AG04450 (cell line): ENCODE data around the gene BAX. TPM values are rescaled to one million over a fixed set of nuclear protein-coding genes. Genes with fewer than 3 reads are reported as not detected.
"Not testable (repeated sequence)": the region's sequence is repeated elsewhere in the genome, so short reads cannot be mapped to it uniquely, and the experiment has no call there.

Source experiments
- CTCF ChIA-PET: fragments of 300-600, 350-600 bp; formaldehyde crosslinking; extraction: SDS; loops from one replicate; lab custom pipeline; 2022; ENCODE audit warnings: antibody characterized with exemption, inconsistent platforms; lab: Charles Lee
- POLR2A ChIA-PET: fragments of 350-600 bp; formaldehyde crosslinking; extraction: SDS; loops from one replicate; lab custom pipeline; 2021; ENCODE audit warnings: antibody characterized with exemption, inconsistent platforms; lab: Yijun Ruan, JAX
- DNase-seq: peaks from one replicate; pipeline ENCODE4 v3.0.0-alpha.2; 2011; ENCODE audit warnings: low read depth, low spot score
- H3K27ac ChIP-seq: one replicate; pipeline ENCODE4 v1.5.1; 2012; ENCODE audit warnings: low read depth, low read length, control low read depth
- H3K27me3 ChIP-seq: one replicate; pipeline ENCODE4 v1.6.0; 2012; ENCODE audit warnings: low read length; ENCODE audit not compliant: control insufficient read depth, insufficient read depth
- H3K4me3 ChIP-seq: 2 replicates; pipeline ENCODE4 v1.5.1; 2011; ENCODE audit warnings: mild to moderate bottlenecking, low read depth, low read length, control low read depth
- H3K9me3 ChIP-seq: 2 replicates; pipeline ENCODE4 v1.5.1; 2012; ENCODE audit warnings: low read length; ENCODE audit not compliant: control insufficient read depth, insufficient read depth
- CTCF ChIP-seq: IDR thresholded peaks from 2 replicates; pipeline ENCODE4 v1.5.1; 2011; ENCODE audit warnings: low read depth, low read length, control low read depth, inconsistent platforms
- polyA plus RNA-seq: library from polyadenylated mRNA; depleted of rRNA; stranded (reverse); fragments of >200 nt; gene quantifications from 2 replicates; pipeline ENCODE4 v1.2.3, GENCODE V29; 2011

BAX gene
- polyA plus RNA-seq, 1 experiment = 110 TPM

- H3K27me3 ChIP-seq = no peaks in the 10 kb centered on the region
- H3K4me3 ChIP-seq = no peak overlapping the region
- no peaks in the 10 kb centered on the region for H3K9me3 ChIP-seq
- peak; percentile 69 for DNase-seq
- ChIA-PET CTCF (interaction anchor here (0.6 to 1.4 kb wide), 3 partner anchors 45 to 530 kb away, joined by 4 to 8 read pairs (median 4); no protein-coding TSS in a partner anchor), POLR2A (interaction anchor here (0.6 to 2.1 kb wide), 7 partner anchors 25 to 52 kb away, joined by 3 to 7 read pairs (median 3); partner anchors contain the start of gene NUCB1)
- TF ChIP-seq CTCF = no peak
- H3K27ac ChIP-seq = peak overlapping the region; percentile 68
These were observed 29.3 kb upstream of the BAX start for GRCh38 chr19:48925240-48925843.

- POLR2A ChIA-PET = interaction anchor here (0.6 to 2.1 kb wide), 6 partner anchors 26 to 51 kb away, joined by 3 to 7 read pairs (median 4); partner anchors contain the start of gene NUCB1
- not testable (repeated sequence) for H3K27me3 ChIP-seq, DNase-seq, H3K4me3 ChIP-seq, H3K9me3 ChIP-seq
- H3K27ac ChIP-seq = peak overlapping the region; percentile 52
- CTCF ChIA-PET = interaction anchor here (0.6 to 1.2 kb wide), 2 partner anchors 45 to 530 kb away, joined by 4 to 8 read pairs; no protein-coding TSS in a partner anchor
These were observed 28.8 kb upstream of the BAX start for GRCh38 chr19:48925890-48926289.

- peak; percentile 95 for DNase-seq
- Histone ChIP-seq H3K27me3 (no peaks in the 10 kb centered on the region), H3K27ac (peak overlapping the region; percentile 83), H3K9me3 (no peaks in the 10 kb centered on the region), H3K4me3 (no peak overlapping the region)
- CTCF ChIA-PET = interaction anchor here (0.6 kb wide), 1 partner anchor 67 kb away, joined by 3 read pairs; the partner anchor contains the start of gene RUVBL2
- POLR2A ChIA-PET = interaction anchor here (0.7 kb wide), 1 partner anchor 37 kb away, joined by 7 read pairs; no protein-coding TSS in a partner anchor
- no peak for TF ChIP-seq CTCF
These were observed 27.8 kb upstream of the BAX start for GRCh38 chr19:48926909-48927308.

- H3K27me3 ChIP-seq, H3K9me3 ChIP-seq, H3K27ac ChIP-seq, DNase-seq, H3K4me3 ChIP-seq, CTCF ChIA-PET: not testable (repeated sequence)
- POLR2A ChIA-PET = interaction anchor here (0.6 to 0.7 kb wide), 3 partner anchors 15 to 36 kb away, joined by 5 to 8 read pairs (median 7); no protein-coding TSS in a partner anchor
These were observed 27.0 kb upstream of the BAX start for GRCh38 chr19:48927692-48928091.

- no peak for DNase-seq
- Histone ChIP-seq H3K4me3 (no peak overlapping the region), H3K9me3 (no peaks in the 10 kb centered on the region), H3K27ac (no peak overlapping the region), H3K27me3 (no peaks in the 10 kb centered on the region)
- TF ChIP-seq CTCF = no peak
- ChIA-PET CTCF (no interaction called here), POLR2A (interaction anchor here (0.6 to 0.7 kb wide), 2 partner anchors 15 to 26 kb away, joined by 5 to 8 read pairs; no protein-coding TSS in a partner anchor)
These were observed 26.3 kb upstream of the BAX start for GRCh38 chr19:48928164-48929025.
